Endodermal cell (in vitro differentiated cells): ENCODE measurements around the gene LCE1D. TPM values are rescaled to one million over a fixed set of nuclear protein-coding genes. Genes with fewer than 3 reads are reported as not detected.

ENCODE experiments used
- DNase-seq: peaks from one replicate; pipeline ENCODE4 v3.0.0-alpha.2; 2017
- H3K27ac ChIP-seq: 2 replicates; pipeline ENCODE4 v1.5.1; 2013; ENCODE audit warnings: mild to moderate bottlenecking, low read depth, low read length, moderate library complexity
- H3K27me3 ChIP-seq: 2 replicates; pipeline ENCODE4 v1.6.1; 2013; ENCODE audit warnings: mild to moderate bottlenecking, low read length, moderate library complexity; ENCODE audit not compliant: insufficient read depth, control insufficient read depth, poor library complexity, severe bottlenecking
- H3K36me3 ChIP-seq: 2 replicates; pipeline ENCODE4 v1.7.0; 2013; ENCODE audit warnings: mild to moderate bottlenecking, low read length, moderate library complexity; ENCODE audit not compliant: control insufficient read depth, insufficient read depth
- H3K4me1 ChIP-seq: one replicate; pipeline ENCODE4 v1.7.0; 2013; ENCODE audit warnings: low read length; ENCODE audit not compliant: control insufficient read depth, insufficient read depth
- H3K4me3 ChIP-seq: 2 replicates; pipeline ENCODE4 v1.5.1; 2013; ENCODE audit warnings: mild to moderate bottlenecking, low read length, moderate library complexity
- H3K9ac ChIP-seq: 2 replicates; pipeline ENCODE4 v1.6.1; 2013; ENCODE audit warnings: mild to moderate bottlenecking, low read length, moderate library complexity; ENCODE audit not compliant: poor library complexity, severe bottlenecking; ENCODE audit errors: extremely low read depth
- H3K9me3 ChIP-seq: 2 replicates; pipeline ENCODE4 v1.6.1; 2013; ENCODE audit warnings: mild to moderate bottlenecking, low read length, moderate library complexity; ENCODE audit not compliant: control insufficient read depth
- H3K27ac Mint-ChIP-seq: 2 replicates; pipeline ENCODE4 v1.8.0; 2020; ENCODE audit warnings: mixed read lengths
- H3K27me3 Mint-ChIP-seq: 2 replicates; pipeline ENCODE4 v1.8.0; 2021; ENCODE audit warnings: mild to moderate bottlenecking, mixed read lengths; ENCODE audit not compliant: insufficient read depth
- H3K36me3 Mint-ChIP-seq: 2 replicates; pipeline ENCODE4 v1.8.0; 2020; ENCODE audit warnings: low read depth, mixed read lengths
- H3K4me1 Mint-ChIP-seq: 2 replicates; pipeline ENCODE4 v1.8.0; 2020; ENCODE audit warnings: mixed read lengths
- H3K4me3 Mint-ChIP-seq: 2 replicates; pipeline ENCODE4 v1.8.0; 2020; ENCODE audit warnings: mild to moderate bottlenecking, moderate library complexity, mixed read lengths
- H3K9me3 Mint-ChIP-seq: 2 replicates; pipeline ENCODE4 v1.8.0; 2020; ENCODE audit warnings: mild to moderate bottlenecking, mixed read lengths
- WGBS, 2 experiments: methylation state at CpG; one replicate each; pipeline versions ENCODE4 v1.1.5 to v1.1.7; 2013; ENCODE audit warnings: missing lambda C conversion rate in 2 of 2, mixed read lengths in 1 of 2; ENCODE audit not compliant: insufficient coverage in 1 of 2, insufficient read length in 1 of 2; 5-methylcytosine and 5-hydroxymethylcytosine counted together
- total RNA-seq, 2 donors: library from RNA; stranded (reverse); fragmentation: NEBNext Ultra II Directional in 1 of 2; extraction: Animal tissue kit (Norgen Biotek cat#: 25700) in 1 of 2; gene quantifications; 2 replicates in 1 of 2; 3 replicates in 1 of 2; pipeline ENCODE4 v1.2.1, GENCODE V29; 2021
- TF ChIP-seq, protein P1 (sequence below): fragments of 200-600 bp; sonication (generic); conservative IDR thresholded peaks from 2 replicates; pipeline ENCODE4 v1.5.0; 2021; ENCODE audit warnings: antibody characterized with exemption, mild to moderate bottlenecking

The LCE1D gene
- total RNA-seq, 2 donors from 2014 or later: not detected

GRCh38 chr1:152783095-152783494 is 13.4 kb upstream of the LCE1D start:
- no peak overlapping the region for H3K27ac ChIP-seq
- 60 to 73% methylated on average over 2 of the region's 2 CpGs for WGBS, 2 experiments
- H3K9ac ChIP-seq: no peak overlapping the region
- no peaks in the 10 kb centered on the region for H3K27me3 Mint-ChIP-seq
- H3K4me3 ChIP-seq: no peak overlapping the region
- TF ChIP-seq, protein P1, sequence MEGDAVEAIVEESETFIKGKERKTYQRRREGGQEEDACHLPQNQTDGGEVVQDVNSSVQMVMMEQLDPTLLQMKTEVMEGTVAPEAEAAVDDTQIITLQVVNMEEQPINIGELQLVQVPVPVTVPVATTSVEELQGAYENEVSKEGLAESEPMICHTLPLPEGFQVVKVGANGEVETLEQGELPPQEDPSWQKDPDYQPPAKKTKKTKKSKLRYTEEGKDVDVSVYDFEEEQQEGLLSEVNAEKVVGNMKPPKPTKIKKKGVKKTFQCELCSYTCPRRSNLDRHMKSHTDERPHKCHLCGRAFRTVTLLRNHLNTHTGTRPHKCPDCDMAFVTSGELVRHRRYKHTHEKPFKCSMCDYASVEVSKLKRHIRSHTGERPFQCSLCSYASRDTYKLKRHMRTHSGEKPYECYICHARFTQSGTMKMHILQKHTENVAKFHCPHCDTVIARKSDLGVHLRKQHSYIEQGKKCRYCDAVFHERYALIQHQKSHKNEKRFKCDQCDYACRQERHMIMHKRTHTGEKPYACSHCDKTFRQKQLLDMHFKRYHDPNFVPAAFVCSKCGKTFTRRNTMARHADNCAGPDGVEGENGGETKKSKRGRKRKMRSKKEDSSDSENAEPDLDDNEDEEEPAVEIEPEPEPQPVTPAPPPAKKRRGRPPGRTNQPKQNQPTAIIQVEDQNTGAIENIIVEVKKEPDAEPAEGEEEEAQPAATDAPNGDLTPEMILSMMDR: no peak
- no peak overlapping the region for H3K4me3 Mint-ChIP-seq
- H3K9me3 Mint-ChIP-seq: peaks cover 81% of the 10 kb centered on the region
- no peaks in the 10 kb centered on the region for H3K4me1 Mint-ChIP-seq
- no peaks in the 10 kb centered on the region for H3K27me3 ChIP-seq
- peaks cover 71% of the 10 kb centered on the region for H3K9me3 ChIP-seq
- DNase-seq: no peak
- H3K4me1 ChIP-seq: no peaks in the 10 kb centered on the region
- H3K36me3 Mint-ChIP-seq: no peaks in the 10 kb centered on the region
- H3K27ac Mint-ChIP-seq: no peak overlapping the region
- H3K36me3 ChIP-seq: no peaks in the 10 kb centered on the region

GRCh38 chr1:152786077-152786476 is 10.4 kb upstream of the LCE1D start, which contains the start of gene LCE1E:
LCE1E (plus strand) TSS chr1:152786257; CDS start chr1:152787300, 1,043 bp downstream.
- H3K27ac ChIP-seq: no peak within 1 kb of the TSS
- H3K27me3 ChIP-seq: no peaks in the 10 kb centered on the region
- H3K9me3 Mint-ChIP-seq: peaks cover 80% of the 10 kb centered on the region
- H3K4me1 Mint-ChIP-seq: no peaks in the 10 kb centered on the region
- H3K27me3 Mint-ChIP-seq: no peaks in the 10 kb centered on the region
- H3K9me3 ChIP-seq: peaks cover 58% of the 10 kb centered on the region
- H3K9ac ChIP-seq: no peak within 1 kb of the TSS
- H3K4me1 ChIP-seq: no peaks in the 10 kb centered on the region
- H3K36me3 Mint-ChIP-seq: no peaks in the 10 kb centered on the region
- TF ChIP-seq, protein P1: no peak
- DNase-seq: no peak
- no peak within 1 kb of the TSS for H3K27ac Mint-ChIP-seq
- H3K4me3 ChIP-seq: no peak within 1 kb of the TSS
- WGBS, 2 experiments: 17 to 53% methylated on average over 1 to 2 of the region's 2 CpGs
- no peak within 1 kb of the TSS for H3K4me3 Mint-ChIP-seq
- H3K36me3 ChIP-seq: no peaks in the 10 kb centered on the region

- Histone ChIP-seq H3K27ac (no peak overlapping the region), H3K27me3 (no peaks in the 10 kb centered on the region), H3K9me3 (peaks cover 21% of the 10 kb centered on the region), H3K9ac (no peak overlapping the region), H3K36me3 (no peaks in the 10 kb centered on the region), H3K4me1 (no peaks in the 10 kb centered on the region), H3K4me3 (no peak overlapping the region)
- no peak for DNase-seq
- Mint-ChIP-seq H3K27ac (no peak overlapping the region), H3K36me3 (peaks cover 2% of the 10 kb centered on the region), H3K4me3 (no peak overlapping the region), H3K4me1 (no peaks in the 10 kb centered on the region), H3K9me3 (peaks cover 86% of the 10 kb centered on the region), H3K27me3 (peaks cover 2% of the 10 kb centered on the region)
- TF ChIP-seq, protein P1: no peak
- 11 to 63% methylated on average over 1 to 4 of the region's 4 CpGs for WGBS, 2 experiments
These were observed 835 bp upstream of the LCE1D start for GRCh38 chr1:152795686-152796085.
